Stimulated activated CD4-positive, alpha-beta T cell treated with anti-CD3 and anti-CD28 coated beads, Interleukin-4, amount 100 ng/mL, for 48 hours (primary cell): ENCODE data around the gene GHRHR.

Experiments used
- DNase-seq, 2 donors: peaks; one replicate each; pipeline ENCODE4 v3.0.0-alpha.2; 2020; ENCODE audit warnings: low read depth in 2 of 2

Gene GHRHR

DNA sequence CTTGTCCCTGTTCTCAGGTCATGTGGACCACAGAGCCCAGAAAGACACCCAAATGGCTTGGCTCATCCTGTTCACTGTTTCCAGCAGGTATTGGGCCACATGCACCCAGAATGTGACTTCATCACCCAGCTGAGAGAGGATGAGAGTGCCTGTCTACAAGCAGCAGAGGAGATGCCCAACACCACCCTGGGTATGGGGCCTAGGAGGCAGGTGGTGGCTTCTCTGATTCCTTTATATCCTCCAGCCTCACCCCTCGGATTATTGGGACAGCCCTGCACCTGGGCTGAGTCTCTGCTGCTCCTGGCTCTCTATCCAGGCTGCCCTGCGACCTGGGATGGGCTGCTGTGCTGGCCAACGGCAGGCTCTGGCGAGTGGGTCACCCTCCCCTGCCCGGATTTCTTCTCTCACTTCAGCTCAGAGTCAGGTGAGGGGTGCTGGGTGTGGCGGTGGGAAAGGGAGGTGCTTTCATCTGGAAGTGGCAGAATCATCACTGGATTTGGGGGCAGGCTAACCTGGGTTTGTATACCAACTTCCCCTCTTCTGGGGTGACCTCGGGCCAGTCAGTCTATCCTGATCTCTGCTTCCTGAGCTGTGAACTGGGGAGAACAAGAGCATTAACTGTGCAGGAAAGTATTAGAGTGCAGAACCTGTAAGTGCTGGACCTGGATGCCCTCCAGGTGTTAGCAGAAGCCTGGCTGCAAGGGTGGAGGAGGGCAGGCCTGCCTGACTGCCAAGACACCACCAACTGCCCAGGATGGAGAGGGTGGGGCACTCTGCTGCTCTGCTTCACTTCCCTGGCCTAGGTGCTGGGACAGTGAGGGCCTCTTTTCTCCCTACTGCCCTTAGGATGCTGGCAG is 5.2 kb downstream of the GHRHR start:
- no peak for DNase-seq

DNA sequence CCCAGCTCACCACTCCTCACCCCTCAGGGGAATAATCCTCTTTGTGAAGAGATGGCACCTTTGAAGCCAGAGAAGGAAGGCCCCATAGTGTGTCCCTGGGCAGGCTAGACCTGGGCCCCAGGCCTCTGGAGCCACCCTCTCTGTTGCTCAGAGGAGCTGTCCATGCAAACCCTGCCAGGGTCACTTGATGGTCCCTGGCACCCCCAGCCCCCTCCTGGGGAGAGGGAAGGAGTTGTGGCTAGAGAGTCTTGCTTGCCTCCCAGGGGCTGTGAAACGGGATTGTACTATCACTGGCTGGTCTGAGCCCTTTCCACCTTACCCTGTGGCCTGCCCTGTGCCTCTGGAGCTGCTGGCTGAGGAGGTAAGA is 5.8 kb downstream of the GHRHR start:
- no peak for DNase-seq

DNA sequence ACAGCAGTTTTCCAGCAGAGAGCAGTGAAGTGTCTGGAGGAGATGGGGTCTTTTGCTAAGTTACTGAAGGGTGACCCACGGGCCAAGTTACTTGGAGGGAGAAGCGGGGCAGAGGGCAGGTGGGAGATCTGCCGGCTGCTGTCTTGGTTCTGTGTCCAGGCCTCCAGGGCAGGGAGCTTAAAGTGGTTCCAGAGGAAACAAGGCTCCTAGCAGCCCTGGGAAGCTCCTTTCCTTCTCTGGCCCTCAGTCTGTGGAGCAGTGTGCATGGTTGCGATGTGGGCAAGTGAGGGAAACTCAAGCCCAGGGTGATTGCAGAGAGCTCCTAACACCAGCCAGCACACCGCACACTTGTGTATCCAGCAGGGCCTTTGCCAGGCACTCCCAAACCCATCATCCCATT is 6.3 kb downstream of the GHRHR start:
- DNase-seq, result no peak

DNA sequence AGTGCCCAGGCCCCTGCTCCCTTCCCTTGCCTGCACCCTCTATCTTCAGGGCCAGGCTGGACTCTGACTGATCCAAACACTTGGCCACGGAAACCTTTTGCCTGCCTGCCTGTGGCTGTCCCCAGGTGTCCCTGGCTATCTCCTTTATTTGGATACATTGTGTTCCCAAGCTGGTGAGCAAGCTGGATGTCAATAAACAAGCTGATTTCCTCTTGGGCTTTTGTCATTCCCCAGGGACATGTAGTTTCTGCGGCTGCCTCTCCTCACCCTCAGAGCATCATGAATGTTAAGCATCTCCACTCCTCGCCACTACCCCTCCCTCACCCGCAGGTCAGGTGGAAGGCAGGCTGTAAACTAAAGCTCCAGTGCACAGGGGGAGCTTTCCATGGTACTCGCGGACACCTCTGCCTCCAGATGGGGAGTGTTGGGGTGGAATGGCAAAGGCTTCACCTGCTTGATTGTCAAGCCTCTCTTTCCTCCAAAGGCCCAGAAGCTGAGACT is 6.9 kb downstream of the GHRHR start:
- no peak for DNase-seq

DNA sequence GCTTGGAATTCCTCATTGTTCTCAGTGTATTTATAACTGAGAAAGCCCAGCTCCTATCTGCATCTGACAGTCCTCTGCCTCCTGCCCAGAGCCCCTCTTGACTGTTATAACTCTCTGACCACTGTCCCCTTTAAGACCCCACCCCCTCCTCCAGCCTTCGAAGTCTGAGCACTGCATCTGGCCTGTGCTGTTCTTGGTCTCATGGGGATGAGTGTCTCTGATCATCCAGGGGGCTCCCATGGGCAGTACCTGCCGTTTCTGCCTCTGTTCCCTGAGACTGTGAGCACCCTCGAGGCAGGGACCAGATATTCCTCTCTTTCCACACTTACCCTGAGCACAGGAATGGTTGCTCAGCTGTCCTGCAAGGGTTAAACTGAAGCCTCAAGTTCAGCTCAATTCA is 7.7 kb downstream of the GHRHR start:
- no peak for DNase-seq

DNA sequence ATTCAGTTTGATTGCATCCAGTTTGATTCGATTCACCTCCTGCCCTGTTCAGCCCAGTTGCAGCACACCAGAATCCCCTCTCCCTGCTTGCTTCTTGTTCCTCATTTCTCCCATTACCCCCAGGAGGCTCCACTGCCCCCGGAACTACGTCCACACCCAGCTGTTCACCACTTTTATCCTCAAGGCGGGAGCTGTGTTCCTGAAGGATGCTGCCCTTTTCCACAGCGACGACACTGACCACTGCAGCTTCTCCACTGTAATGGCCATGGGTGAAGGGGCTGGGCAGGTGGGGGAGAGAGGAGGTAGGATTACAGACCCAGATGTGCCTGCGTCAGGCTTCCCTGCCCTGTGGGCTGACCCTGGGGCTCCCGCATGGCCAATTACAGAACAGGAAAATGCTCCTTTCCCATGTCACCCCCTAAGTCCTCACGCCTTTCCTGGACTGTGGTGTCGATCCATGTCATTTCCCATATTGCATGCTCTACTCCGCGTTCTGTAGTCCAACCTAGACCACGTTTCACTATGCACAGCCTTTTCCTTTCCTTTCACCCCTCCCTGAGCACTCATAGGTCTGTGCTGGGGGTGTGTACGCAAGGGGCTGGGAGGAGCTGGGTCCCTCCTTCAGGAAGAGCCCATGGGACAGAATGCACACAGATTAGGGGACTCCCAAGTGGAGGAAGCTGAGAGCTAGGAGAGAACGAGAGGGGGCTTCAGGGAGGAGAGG is 8.2 kb downstream of the GHRHR start:
- no peak for DNase-seq

DNA sequence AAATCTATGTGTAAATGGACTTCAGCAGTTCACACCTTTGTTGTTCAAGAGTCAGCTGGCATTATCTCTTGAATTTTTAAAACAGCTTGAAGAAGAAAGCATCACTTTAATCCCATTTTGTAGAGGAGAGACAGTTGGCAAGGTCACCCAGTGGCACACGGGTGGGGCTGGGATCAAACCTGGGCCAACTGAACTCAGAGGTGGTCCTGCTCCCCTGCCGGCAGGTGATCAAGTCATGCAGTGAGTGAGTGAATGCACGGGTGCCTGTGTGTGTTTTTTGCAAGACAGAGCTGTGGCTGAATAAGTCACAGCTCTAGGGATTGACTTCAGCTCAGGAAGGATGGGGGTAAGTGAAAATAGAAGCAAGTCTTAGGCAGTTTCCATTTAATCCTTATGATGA is 9.5 kb downstream of the GHRHR start:
- no peak for DNase-seq

DNA sequence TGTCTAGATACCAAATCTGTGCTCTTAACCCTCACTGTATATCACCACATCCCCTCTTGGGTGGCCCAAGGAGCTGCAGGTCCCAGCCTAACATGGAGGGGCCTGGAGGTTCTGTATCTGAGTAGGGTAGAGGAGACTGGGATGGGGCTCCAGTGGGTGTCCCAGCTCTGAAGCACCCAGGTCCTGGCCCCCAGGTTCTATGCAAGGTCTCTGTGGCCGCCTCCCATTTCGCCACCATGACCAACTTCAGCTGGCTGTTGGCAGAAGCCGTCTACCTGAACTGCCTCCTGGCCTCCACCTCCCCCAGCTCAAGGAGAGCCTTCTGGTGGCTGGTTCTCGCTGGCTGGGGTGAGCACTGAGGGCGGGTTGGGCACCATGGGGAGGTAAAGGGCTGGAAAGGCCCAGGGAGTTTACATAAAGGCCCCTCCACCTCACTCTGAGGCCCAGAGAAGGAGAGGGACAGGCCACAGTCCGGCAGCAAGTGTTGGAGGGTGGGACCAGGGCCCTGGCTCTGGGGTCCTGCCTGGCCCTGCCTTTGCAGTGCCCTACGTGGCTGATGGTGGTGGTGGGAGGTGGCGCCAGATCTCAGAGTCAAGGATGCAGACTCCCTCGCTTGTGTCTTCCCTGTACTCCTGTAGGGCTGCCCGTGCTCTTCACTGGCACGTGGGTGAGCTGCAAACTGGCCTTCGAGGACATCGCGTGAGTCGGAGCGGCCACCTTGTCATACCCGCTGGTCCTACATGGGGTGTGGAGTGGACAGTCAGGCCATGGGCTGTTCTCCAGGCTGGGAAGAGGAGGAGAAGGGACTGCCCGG is 10.2 kb downstream of the GHRHR start:
- no peak for DNase-seq

DNA sequence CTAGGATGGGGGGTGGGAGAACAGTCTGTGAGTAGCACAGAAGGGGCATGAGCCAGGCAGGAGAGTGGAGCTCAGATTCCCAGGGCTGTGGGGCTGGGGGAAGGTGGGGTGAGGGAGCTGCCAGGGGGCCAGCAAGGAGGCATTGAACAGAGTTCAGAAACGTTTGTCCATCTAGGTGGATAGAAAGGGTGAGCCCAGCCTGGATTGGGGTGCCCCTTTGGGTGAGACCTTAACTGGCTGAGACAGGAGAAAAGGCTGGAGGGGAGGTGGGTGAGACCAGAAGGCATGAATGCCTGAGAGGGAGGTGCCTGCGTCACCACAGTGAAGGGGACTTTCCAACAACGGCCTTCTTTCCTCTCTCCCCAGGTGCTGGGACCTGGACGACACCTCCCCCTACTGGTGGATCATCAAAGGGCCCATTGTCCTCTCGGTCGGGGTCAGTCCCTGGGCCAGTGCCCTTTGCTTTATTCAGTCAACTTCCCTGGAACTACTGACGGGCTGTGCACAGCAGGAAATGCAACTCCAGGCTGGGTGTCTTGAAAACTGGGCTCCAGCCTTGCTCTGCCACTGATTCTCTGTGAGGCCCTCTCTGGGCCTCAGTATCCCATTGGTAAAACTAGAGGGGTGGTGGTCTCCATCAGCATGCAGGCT is 11.0 kb downstream of the GHRHR start:
- peak; percentile 36 to 48 for DNase-seq

DNA sequence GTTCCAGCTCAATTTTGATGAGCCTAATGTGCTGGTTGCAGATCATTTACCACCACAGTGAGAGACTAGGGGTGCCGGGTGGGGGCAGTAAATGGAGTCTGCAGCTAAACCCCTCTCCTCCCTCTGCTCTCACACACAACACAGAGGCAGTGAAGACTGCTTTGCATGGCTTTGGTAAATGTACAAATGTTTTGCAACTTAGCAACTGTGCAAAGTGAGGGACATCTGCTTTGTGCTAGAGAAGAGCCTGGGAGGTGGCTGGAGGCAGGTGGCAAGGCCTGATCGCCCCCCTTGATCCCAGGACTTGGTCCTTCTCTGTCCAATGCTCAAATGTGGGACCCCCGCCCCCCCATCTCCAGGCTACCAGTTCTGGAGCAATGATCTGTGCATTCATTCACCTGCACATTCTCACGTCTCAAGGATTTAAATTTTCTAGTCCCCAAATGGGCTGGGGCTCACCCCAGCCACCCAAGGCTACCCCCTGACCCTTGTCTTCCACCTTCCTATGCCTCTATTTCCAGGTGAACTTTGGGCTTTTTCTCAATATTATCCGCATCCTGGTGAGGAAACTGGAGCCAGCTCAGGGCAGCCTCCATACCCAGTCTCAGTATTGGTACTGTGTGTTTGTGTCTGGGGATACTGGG is 11.6 kb downstream of the GHRHR start:
- DNase-seq, result no peak

DNA sequence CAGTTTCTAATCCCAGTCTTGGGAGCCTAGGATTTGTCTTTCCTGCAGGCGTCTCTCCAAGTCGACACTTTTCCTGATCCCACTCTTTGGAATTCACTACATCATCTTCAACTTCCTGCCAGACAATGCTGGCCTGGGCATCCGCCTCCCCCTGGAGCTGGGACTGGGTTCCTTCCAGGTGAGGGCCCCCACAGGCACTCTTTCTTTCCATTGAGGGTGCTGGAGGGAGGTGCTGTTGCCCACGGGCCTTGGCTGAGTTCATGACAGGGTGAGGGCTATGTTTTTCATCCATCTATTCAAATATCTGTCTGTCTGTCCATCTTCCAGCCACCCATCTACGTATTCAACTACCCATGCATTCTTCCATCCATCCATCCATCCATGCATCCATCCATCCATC is 12.6 kb downstream of the GHRHR start:
- DNase-seq, result no peak

DNA sequence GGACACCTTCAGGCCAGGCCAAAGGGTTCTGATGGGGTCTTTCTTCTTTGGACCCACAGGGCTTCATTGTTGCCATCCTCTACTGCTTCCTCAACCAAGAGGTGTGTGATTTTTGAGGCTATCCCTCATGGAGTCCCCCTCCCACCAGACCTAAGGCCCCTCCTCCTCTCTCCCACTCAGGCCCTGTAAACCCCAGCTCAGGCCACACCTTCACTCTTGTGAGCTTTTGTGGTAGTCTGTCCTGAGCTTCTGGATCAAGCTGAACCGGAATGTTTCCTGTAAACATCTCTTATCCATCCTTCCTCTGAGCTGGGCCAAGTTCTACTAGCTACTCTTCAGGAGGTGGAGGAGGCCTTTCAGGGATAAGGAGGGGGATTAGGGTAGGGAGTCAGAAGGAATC is 13.5 kb downstream of the GHRHR start:
- DNase-seq, result no peak

DNA sequence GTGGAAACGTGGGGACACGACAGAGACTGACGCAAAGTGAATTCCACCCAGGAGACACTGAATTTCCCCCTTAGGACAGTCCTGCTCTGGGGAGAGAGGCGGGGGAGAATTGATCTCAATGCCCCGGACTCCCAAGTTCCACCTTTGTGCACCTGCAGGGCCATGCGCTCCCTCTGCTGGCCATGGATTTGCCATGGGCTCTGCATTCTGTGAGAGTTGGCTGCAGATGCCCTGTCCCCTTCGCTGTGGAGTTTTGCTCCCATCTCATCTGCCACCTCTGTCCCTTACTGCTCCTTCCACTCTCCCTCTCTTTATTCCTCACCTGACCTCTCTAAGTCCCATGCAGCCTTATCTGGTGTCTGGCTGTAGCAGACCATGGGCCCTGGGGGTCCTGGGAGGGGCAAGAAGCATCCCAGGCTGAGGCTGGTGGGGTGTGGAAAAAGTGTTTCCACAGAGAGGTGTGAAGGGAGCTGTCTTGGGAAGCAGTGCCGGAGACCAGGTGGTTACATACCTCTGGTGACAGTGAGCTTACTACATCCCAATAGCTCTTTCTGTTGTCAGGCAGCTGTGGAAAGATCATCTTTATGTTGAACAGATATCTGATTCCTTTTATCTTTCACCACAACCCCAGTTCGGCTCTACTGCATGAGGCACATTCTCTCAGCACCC is 14.3 kb downstream of the GHRHR start:
- no peak for DNase-seq

DNA sequence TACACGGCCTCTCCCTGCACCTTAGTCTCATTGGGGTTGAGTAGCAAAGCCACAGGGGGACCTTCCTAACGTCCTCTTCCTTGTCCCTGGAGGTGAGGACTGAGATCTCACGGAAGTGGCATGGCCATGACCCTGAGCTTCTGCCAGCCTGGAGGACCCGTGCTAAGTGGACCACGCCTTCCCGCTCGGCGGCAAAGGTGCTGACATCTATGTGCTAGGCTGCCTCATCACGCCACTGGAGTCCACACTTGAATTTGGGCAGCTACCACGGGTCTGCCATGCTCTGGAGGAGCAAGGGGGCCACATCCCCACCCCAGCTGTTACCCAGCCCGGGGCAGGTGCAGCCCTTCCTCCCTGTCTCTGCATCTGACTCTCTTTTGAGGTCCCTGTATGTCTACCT is 15.3 kb downstream of the GHRHR start:
- DNase-seq, result no peak

DNA sequence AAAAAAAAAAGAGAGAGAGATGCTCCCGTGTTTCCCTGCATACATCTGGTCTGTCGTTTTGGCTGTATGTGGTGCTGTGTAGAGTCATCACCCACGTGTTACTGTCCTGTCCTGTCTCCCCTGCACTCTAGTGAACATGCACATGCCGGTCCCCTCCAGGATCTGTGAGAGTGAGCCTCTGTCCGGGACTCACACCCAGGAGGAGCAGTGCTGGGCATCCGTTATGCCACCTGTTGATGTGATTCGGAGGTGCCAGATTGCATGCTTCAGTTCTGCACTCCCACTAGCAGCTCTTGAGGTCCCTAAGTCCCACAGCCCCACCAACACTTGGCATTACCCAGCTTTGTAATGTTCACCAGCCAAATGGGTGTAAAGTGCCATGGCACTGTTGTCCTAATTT is 16.4 kb downstream of the GHRHR start:
- no peak for DNase-seq

DNA sequence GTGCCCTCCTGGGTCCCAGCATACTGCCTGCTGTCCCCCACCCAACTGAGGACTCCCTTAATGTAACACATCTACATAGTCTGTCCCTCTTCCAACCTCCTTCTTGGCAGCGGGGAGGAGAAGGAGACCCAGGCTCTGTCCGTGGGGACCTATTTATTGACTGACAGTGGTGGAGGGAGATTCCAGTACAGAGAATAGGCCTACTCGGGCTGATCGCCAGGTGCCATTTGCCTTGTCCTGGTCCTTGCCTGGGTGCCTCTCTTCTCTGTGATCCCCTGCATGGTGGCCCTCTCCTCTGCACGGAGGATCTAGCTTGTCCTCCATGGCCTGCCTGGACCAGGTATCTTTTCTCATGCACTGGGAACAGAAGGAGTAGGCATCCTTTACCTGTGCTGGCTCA is 17.0 kb downstream of the GHRHR start:
- DNase-seq, result no peak

DNA sequence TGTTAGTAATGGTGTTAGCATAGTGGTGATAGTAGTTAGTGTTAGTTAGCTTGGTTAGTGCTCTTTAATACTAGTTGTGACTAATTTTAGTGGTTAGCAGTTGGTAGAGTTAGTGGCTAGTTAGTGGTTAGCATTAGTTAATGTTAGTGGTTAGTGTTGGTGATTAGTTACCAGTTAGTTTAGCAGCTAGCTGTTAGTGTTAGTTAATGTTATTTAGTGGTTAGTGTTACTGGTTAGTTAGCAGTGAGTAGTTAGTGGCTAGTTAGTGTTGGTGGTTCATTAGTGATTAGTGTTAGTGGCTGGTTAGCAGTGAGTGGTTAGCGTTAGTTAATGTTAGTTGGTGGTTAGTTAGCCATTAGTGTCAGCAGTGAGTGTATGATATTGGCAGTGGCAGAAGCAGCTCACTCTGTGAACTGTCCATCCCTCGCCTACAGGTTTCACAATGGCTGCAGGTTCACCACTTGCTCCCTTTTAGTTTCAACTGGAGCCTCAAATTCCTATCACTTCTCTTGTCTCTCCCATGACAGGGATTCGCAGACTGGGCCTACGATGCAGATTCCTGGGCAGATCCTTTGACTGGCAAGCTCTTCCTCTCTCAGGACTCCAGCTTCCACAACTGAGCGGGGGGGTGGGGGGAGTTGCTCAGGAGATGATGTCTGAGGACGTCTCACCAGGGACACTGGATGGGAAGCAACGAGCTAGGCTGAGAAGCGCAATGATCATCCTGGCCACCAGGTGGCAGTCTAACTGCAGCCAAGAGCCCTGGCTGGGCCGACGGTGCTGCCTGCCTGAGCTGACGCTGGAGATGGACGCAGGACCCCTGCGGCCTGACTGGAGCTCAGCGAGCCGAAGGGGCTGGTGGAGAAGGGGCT is 19.5 kb downstream of the GHRHR start:
- DNase-seq, result peak; percentile 65 to 81

DNA sequence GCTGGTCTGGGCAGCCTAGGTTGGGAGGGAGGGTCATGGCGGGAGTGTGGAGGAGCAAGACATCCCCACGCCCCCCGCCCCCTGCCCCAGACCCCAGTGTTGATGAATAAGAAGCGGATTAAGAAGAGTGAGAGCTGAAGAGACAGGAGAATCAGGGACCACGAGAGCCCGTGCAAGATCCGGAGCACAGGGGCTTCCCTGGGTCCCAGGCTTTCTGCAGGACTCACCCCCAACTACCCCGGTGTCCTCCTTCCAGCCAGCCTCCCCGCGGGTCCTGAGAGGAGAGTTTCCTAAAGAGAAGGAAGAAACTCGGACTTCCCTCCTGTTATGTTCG is 20.1 kb downstream of the GHRHR start:
- no peak for DNase-seq

DNA sequence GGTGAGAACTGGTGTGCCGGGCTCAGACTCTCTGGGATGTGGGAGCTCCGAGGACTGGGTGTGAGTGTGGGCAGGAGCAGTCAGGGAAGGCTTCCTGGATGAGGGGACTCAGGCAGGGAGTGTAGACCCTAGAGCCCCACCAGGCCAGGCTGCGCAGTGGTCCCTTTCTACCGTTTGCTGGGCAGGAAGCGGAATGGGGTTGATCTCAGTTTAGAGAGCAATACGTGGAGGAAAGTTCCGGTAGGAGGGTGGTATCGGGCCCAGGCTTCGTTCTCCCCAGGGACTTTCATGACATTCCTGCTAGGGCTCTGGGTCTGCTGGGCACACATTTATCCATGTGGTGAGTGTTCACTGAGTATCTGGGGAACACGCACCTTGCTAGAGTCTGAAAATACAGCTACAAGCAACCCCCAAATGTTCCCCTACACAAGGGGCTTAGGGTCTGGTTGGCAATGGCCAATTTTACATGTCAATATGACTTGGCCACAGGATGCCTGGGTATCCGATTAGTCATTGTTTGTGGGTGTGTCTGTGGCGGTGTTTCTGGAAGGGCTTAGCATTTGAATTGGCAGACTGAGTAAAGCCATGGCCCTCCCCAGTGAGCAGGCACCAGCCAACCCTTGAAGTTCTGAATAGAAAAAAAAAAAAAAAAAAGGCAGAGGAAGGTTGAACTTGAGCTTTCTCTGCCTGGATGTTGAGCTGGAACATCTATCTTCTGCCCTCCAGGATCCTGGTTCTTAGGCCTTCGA is 20.8 kb downstream of the GHRHR start:
- DNase-seq, result no peak
